ENCODE measurements around the gene CDC42BPB. TPM values are rescaled to one million over a fixed set of nuclear protein-coding genes. Genes with fewer than 3 reads are reported as not detected.

CDC42BPB gene
- total RNA-seq, 2 experiments from 2014 or later, result 0.78 to 0.81 TPM

- DNase-seq, result no peak
- H3K36me3 Mint-ChIP-seq (ENCODE audit: low read depth), result peaks cover 28% of the 10 kb centered on the region
- no peak overlapping the region for H3K27ac Mint-ChIP-seq
- peaks cover 11% of the 10 kb centered on the region for H3K4me1 Mint-ChIP-seq
- ChIA-PET CTCF (no interaction called here), POLR2A (no interaction called here)
- H3K27me3 Mint-ChIP-seq, result no peaks in the 10 kb centered on the region
- no peaks in the 10 kb centered on the region for H3K9me3 Mint-ChIP-seq
- H3K4me3 Mint-ChIP-seq, result no peak overlapping the region
Measured at GRCh38 chr14:102905116-102906108, 151.9 kb downstream of the CDC42BPB start.

- Mint-ChIP-seq H3K36me3 (ENCODE audit: low read depth) (peaks cover 32% of the 10 kb centered on the region), H3K27me3 (no peaks in the 10 kb centered on the region), H3K9me3 (no peaks in the 10 kb centered on the region), H3K27ac (no peak overlapping the region), H3K4me3 (no peak overlapping the region), H3K4me1 (peaks cover 13% of the 10 kb centered on the region)
- no peak for DNase-seq
- ChIA-PET CTCF (no interaction called here), POLR2A (no interaction called here)
Measured at GRCh38 chr14:102903889-102904512, 153.3 kb downstream of the CDC42BPB start.

DNA sequence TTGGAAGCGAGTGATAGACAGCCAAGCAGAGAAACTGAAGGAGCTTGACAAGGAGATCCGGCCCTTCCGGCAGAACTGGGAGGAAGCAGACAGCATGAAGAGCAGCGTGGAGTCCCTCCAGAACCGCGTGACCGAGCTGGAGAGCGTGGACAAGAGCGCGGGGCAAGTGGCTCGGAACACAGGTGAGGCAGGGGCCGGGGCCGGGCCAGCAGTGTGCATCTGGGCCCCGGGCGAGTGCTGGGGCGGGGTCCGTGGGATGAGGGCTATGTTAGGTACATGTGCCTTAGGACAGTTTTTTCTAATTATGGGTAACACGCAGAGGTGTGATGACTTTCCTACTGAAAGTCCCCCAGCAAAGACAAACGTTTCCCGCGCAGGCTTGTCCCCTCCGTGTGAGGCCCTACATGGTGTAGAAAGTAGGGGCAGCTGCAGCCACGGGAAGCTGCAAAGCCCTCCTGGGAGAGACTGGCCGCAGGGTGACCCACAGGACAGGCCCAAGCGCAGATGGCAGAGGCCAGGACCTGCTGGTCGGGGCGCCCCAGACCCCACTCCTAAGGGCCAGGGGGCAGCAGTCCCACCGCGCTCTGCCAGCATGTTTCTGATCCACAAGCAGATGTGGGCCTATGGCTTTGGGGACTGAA, 154.0 kb downstream of the CDC42BPB start:
- H3K4me3 Mint-ChIP-seq, result no peak overlapping the region
- H3K36me3 Mint-ChIP-seq (ENCODE audit: low read depth), result peaks cover 37% of the 10 kb centered on the region
- DNase-seq, result no peak
- H3K9me3 Mint-ChIP-seq, result no peaks in the 10 kb centered on the region
- H3K4me1 Mint-ChIP-seq, result peaks cover 16% of the 10 kb centered on the region
- POLR2A ChIA-PET, result no interaction called here
- CTCF ChIA-PET, result no interaction called here
- no peak overlapping the region for H3K27ac Mint-ChIP-seq
- H3K27me3 Mint-ChIP-seq, result no peaks in the 10 kb centered on the region

GRCh38 chr14:102902523-102903247, 154.7 kb downstream of the CDC42BPB start:
- Mint-ChIP-seq H3K9me3 (no peaks in the 10 kb centered on the region), H3K27ac (no peak overlapping the region), H3K27me3 (no peaks in the 10 kb centered on the region), H3K36me3 (ENCODE audit: low read depth) (peaks cover 39% of the 10 kb centered on the region), H3K4me1 (peaks cover 19% of the 10 kb centered on the region), H3K4me3 (no peak overlapping the region)
- CTCF ChIA-PET, result no interaction called here
- POLR2A ChIA-PET, result no interaction called here
- DNase-seq, result no peak

DNA sequence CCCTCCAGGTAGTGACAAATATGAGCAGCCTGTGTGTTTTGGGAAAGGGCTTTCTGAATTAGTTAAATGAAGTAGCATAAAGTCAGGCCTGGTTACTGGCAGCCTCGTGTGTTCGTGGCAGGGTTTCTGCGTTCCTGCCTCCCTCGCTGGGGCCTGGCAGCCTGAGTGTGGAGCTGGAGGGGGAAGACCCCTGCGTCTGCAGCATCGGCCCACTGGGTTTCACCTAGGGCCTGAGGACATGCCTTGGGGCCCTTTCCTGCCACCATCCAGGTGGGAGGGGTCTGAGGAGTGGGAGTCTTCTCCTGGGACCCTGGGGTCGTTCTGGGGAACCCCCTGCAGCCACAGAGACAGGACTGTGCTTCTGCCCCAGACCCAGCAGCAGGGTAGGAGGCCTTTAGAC, 155.3 kb downstream of the CDC42BPB start:
- Mint-ChIP-seq H3K36me3 (ENCODE audit: low read depth) (peaks cover 39% of the 10 kb centered on the region), H3K4me1 (peaks cover 19% of the 10 kb centered on the region), H3K27me3 (no peaks in the 10 kb centered on the region), H3K4me3 (no peak overlapping the region), H3K27ac (peak overlapping the region; percentile 21), H3K9me3 (no peaks in the 10 kb centered on the region)
- CTCF ChIA-PET, result no interaction called here
- DNase-seq, result no peak
- POLR2A ChIA-PET, result no interaction called here

DNA sequence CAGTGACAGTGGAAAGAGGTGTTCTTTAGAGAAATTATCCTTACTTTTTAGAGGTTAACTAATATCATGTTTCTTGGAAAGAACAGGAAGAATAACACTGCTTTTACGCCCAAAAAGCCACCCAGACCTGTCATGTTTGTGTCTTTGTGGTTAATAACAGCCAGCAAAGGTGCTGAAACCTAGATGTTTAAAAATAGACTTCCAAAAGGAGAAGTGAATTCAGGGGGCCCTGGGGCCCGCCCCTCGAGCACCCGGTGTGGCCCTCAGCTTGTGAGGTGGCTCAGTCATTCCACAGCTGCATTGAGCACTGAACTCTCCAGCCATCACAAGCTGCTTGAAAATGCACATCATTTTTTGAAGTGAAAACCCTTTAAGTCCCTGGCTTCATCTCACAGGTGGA, 155.7 kb downstream of the CDC42BPB start:
- ChIA-PET POLR2A (no interaction called here), CTCF (no interaction called here)
- H3K4me3 Mint-ChIP-seq, result no peak overlapping the region
- H3K9me3 Mint-ChIP-seq, result no peaks in the 10 kb centered on the region
- H3K27ac Mint-ChIP-seq, result peak overlapping the region; percentile 67
- peaks cover 19% of the 10 kb centered on the region for H3K4me1 Mint-ChIP-seq
- no peak for DNase-seq
- peaks cover 38% of the 10 kb centered on the region for H3K36me3 Mint-ChIP-seq (ENCODE audit: low read depth)
- H3K27me3 Mint-ChIP-seq, result no peaks in the 10 kb centered on the region

DNA sequence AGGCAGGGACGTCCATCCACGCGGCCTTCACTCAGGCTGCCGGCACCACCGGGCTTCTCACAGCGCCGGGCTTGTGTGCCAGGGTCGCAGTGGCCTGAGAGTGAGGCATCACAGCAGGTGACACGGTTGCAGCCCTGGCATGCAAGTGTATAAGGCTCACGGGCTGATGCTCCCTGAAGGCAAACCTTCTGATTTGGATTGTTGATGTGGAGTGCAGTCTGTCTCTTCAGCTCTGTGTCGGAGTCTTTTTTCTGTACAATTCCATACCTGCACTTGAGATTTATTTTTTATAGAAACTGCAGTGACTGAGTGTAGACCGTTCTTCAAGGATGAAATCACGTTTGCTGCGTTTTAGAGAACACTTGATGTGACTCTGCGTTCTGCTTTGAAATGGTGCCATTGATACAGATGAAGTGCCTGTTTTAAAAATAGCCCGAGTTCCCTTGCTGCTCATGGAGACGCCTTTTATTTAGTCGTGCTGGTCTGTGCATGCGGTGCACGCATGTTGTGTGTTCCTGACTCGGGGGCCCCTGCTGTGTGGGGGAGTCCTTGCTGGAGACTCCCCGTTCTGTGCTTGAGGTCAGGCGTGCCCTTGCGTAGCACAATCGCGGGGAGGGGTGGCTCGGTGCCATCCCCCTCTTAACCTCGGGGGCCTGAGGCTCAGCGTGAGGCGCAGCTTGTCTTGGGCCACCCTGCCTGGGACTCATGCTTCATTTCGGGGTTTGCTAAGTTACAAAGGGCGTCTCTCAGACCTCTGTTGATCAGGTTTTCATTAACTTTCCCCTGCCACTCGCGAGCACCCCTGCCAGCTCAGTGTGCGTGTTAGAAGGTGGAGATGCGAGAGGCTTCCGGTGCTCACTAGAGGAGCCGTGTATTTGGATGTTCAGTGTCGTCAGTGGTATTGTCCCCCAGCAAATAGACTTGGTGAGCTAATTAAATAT, 156.4 kb downstream of the CDC42BPB start:
- no peak overlapping the region for H3K4me3 Mint-ChIP-seq
- ChIA-PET POLR2A (no interaction called here), CTCF (no interaction called here)
- DNase-seq, result no peak
- H3K9me3 Mint-ChIP-seq, result no peaks in the 10 kb centered on the region
- no peaks in the 10 kb centered on the region for H3K27me3 Mint-ChIP-seq
- peak overlapping the region; percentile 67 for H3K27ac Mint-ChIP-seq
- peaks cover 19% of the 10 kb centered on the region for H3K4me1 Mint-ChIP-seq
- peaks cover 35% of the 10 kb centered on the region for H3K36me3 Mint-ChIP-seq (ENCODE audit: low read depth)

- POLR2A ChIA-PET, result no interaction called here
- H3K36me3 Mint-ChIP-seq (ENCODE audit: low read depth), result peaks cover 38% of the 10 kb centered on the region
- H3K4me3 Mint-ChIP-seq, result no peak overlapping the region
- H3K4me1 Mint-ChIP-seq, result peaks cover 19% of the 10 kb centered on the region
- no peaks in the 10 kb centered on the region for H3K27me3 Mint-ChIP-seq
- no peak overlapping the region for H3K27ac Mint-ChIP-seq
- H3K9me3 Mint-ChIP-seq, result no peaks in the 10 kb centered on the region
- CTCF ChIA-PET, result no interaction called here
- DNase-seq, result no peak
Measured at GRCh38 chr14:102899516-102899900, 157.8 kb downstream of the CDC42BPB start.

DNA sequence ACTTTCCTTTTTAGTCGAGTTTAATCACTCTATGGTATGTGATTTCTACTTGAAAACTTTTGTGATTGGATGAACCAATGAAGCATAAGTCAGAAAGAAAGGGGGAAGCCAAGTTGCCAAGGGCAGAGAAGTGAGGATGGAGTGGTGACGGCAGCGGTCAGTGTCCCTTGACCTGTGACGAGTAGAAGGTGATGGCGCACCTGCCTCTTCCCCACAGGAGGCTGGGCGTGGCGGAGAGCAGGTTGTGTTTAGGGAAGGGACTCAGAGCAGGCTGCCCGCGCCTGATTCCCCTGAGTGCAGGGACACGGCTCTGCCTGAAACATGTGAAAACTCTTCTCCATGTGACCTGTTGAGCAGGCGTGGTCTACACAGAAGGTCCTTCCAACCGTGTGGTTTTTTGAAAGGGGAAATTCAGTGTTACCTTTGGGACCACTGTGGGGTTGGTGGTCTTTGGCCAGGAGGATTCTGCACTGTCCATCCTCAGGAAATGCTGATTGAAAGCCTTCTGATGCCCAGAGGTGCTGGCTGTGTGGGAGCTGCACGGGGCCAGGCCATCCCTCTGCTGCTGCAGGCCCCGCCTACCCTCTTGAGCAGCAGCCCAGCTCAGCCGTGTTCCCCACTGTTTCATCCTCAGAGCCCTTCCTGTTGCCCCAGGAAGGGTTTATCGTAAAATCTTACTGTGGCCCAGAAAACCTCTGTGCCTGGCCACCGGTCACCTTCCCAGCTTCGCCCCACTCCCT, 158.4 kb downstream of the CDC42BPB start:
- ChIA-PET POLR2A (no interaction called here), CTCF (interaction anchor here (1.7 kb wide), 1 partner anchor 204 kb away, joined by 5 read pairs; no protein-coding TSS in a partner anchor)
- no peak for DNase-seq
- Mint-ChIP-seq H3K27me3 (no peaks in the 10 kb centered on the region), H3K9me3 (no peaks in the 10 kb centered on the region), H3K4me1 (peaks cover 19% of the 10 kb centered on the region), H3K27ac (no peak overlapping the region), H3K36me3 (ENCODE audit: low read depth) (peaks cover 38% of the 10 kb centered on the region), H3K4me3 (no peak overlapping the region)

- H3K27me3 Mint-ChIP-seq, result no peaks in the 10 kb centered on the region
- H3K4me3 Mint-ChIP-seq, result no peak overlapping the region
- ChIA-PET CTCF (interaction anchor here (1.7 kb wide), 1 partner anchor 204 kb away, joined by 5 read pairs; no protein-coding TSS in a partner anchor), POLR2A (no interaction called here)
- H3K4me1 Mint-ChIP-seq, result peaks cover 19% of the 10 kb centered on the region
- H3K27ac Mint-ChIP-seq, result no peak overlapping the region
- no peaks in the 10 kb centered on the region for H3K9me3 Mint-ChIP-seq
- no peak for DNase-seq
- peaks cover 37% of the 10 kb centered on the region for H3K36me3 Mint-ChIP-seq (ENCODE audit: low read depth)
Measured at GRCh38 chr14:102898298-102898697, 159.1 kb downstream of the CDC42BPB start.

DNA sequence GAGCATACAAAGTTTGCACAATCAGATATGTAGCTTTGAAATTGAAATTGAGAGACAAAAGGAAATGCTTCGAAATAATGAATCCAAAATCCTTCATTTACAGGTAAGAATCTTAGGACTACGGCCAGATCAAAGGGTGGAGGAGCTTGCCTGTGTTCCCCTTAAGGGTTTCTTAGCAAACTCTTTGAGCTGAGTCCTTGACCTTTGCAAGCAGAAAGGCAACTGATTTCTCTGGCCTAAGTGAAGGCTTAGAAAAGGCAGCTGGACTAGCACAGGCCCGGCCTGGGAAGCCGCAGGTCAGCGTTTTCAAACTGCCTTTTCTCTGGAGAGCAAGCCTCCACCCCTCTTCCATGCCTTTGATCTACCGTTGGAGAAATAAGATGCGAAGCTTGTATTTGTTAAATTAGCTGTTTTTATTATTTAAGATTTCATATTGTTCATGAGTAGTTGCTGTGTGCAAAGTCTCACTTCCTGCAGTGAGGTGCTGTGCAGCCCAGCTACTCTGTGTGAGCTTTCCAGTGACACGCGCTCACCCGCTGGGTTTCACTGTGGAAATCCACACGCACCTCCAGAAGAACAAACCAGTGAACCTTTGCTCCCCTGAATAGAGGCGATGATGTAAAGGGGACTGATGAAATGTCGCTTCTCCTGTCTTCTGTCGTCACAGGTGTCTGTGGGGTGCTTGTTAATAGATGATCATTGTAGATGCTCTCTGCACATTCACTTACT, 159.9 kb downstream of the CDC42BPB start:
- peaks cover 39% of the 10 kb centered on the region for H3K36me3 Mint-ChIP-seq (ENCODE audit: low read depth)
- H3K4me3 Mint-ChIP-seq, result no peak overlapping the region
- DNase-seq, result no peak
- H3K4me1 Mint-ChIP-seq, result peaks cover 19% of the 10 kb centered on the region
- ChIA-PET POLR2A (interaction anchor here (1.1 to 1.4 kb wide), 2 partner anchors 10 to 18 kb away, joined by 3 to 4 read pairs; no protein-coding TSS in a partner anchor), CTCF (interaction anchor here (0.6 to 1.7 kb wide), 3 partner anchors 203 to 403 kb away, joined by 3 to 5 read pairs (median 4); no protein-coding TSS in a partner anchor)
- H3K27me3 Mint-ChIP-seq, result no peaks in the 10 kb centered on the region
- no peak overlapping the region for H3K27ac Mint-ChIP-seq
- no peaks in the 10 kb centered on the region for H3K9me3 Mint-ChIP-seq
